ENCODE measurements around the gene LAMTOR1.

GRCh38 chr11:72111300-72112142 lies 8.4 kb upstream of the LAMTOR1 start:
- TF ChIP-seq ZNF274 (IDR thresholded peaks at IDR 0.05; ENCODE audit: low read depth, low read length), result no peak
- TF ChIP-seq YY1 (IDR thresholded peaks at IDR 0.05; ENCODE audit: insufficient read depth, insufficient read length), result no peak
- TF ChIP-seq SUZ12 (IDR thresholded peaks at IDR 0.05; ENCODE audit: extremely low read depth, insufficient read depth, insufficient read length), result no peak
